ENCODE measurements around the gene SH3GLB1. TPM values are rescaled to one million over a fixed set of nuclear protein-coding genes. Genes with fewer than 3 reads are reported as not detected.
"Not testable (repeated sequence)": the region's sequence is repeated elsewhere in the genome, so short reads cannot be mapped to it uniquely, and the experiment has no call there.

The SH3GLB1 gene
- polyA plus RNA-seq (2013, experiment 1 of 2; ENCODE audit: insufficient read length) = 115 TPM
- 123 TPM for polyA plus RNA-seq (2013, experiment 2 of 2; ENCODE audit: insufficient read length)

DNA sequence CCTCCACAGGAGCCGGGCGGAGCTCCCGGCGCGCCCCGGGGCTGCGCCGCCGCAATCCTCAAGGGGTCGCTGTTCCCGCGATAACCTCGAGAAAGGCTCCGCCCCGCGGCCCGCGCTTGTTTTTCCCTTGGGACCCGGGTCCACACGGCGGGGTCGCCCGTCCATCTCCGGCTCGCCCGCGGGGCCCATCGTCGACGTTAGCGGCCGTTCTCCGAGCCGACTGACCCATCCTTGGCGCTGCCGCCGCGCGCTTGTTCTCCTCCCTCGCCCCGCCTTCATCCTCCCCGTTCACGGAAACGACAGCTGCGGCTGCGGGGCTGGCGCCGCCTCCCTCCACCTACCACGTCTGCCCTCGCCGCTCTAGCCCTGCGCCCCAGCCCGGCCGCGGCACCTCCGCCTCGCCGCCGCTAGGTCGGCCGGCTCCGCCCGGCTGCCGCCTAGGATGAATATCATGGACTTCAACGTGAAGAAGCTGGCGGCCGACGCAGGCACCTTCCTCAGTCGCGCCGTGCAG lies at the start of gene SH3GLB1:
Gene SH3GLB1 (plus strand): TSS at position 119 of the 514 bp plus-strand sequence. CDS start 324 bp downstream, at position 443.
- DNase-seq = peak; percentile 87

DNA sequence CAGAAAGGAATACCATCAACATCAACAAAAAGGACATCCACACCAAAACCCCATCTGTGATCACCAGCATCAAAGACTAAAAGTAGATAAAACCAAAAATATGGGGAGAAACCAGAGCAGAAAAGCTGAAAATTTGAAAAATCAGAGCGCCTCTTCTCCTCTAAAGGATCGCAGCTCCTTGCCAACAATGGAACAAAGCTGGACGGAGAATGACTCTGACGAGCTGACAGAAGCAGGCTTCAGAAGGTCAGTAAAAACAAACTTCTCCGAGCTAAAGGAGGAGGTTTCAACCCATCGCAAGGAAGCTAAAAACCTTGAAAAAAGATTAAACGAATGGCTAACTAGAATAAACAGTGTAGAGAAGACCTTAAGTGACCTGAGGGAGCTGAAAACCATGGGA lies 46.0 kb upstream of the SH3GLB1 start:
- DNase-seq = not testable (repeated sequence)

GRCh38 chr1:86666368-86666767 lies 38.0 kb upstream of the SH3GLB1 start:
- no peak for DNase-seq

GRCh38 chr1:86687595-86687994 lies 16.8 kb upstream of the SH3GLB1 start:
- DNase-seq = peak; percentile 16

GRCh38 chr1:86692641-86693040 lies 11.7 kb upstream of the SH3GLB1 start:
- no peak for DNase-seq

GRCh38 chr1:86695400-86695799 lies 9.0 kb upstream of the SH3GLB1 start:
- DNase-seq = no peak

DNA sequence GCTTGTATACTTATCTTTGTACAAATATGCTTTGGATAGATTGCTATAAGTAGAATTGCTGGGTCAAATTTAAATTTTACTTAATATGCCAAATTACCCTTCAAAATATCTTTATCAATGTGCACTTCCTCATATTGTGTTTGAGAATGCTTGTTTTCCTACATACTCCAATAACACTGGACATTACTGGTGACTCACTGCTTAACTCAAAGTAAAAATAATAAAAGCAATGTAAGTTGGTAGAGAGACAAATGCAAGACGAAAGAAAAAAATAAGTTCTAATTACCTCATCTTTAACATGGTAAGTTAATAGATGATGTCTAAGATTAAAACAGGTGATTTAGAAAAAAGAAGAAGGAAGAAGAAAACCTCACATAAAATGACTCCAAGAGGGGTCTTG lies 7.9 kb upstream of the SH3GLB1 start:
- DNase-seq = peak; percentile 7

GRCh38 chr1:86699186-86699585 lies 5.2 kb upstream of the SH3GLB1 start:
- DNase-seq = no peak

DNA sequence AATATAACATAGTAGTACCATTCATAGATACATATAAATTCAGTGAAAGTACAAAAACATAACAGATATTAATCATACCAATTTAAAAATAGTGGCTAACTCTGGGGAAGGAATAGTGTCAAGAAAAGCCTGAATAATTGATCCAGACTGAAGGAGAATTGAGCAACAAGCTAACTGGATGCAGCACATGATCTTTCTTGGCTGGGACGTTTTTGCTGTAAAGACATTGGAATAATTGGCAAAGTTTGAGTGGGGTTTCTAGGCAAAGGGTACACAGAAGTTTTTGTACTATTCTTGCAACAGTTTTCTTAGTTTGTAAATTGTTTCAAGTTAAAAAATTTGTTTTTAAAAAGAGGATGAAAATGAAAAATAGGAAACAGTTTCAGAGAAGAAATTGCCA lies 2.6 kb upstream of the SH3GLB1 start:
- no peak for DNase-seq

DNA sequence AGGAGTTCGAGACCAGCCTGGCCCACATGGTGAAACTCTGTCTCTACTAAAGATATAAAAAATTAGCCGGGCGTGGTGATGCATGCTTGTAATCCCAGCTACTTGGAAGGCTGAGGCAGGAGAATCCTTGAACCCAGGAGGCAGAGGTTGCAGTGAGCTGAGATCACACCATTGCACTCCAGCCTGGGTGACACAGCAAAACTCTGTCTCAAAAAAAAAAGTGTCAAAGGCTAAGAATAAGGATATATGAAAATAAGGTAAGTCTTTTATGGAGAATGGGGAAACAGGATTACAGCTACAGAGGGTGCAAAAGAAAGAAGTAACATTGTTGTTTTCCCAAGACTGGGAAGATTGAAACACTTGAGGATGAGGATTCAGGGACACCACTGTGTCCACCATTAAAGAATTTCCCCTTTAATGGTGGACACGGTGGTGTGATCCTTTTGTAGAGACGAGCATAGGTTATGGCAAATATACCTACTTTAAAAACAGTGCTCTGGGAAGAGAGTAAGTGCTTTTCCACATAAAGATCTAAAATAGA lies 1.4 kb upstream of the SH3GLB1 start:
- not testable (repeated sequence) for DNase-seq

DNA sequence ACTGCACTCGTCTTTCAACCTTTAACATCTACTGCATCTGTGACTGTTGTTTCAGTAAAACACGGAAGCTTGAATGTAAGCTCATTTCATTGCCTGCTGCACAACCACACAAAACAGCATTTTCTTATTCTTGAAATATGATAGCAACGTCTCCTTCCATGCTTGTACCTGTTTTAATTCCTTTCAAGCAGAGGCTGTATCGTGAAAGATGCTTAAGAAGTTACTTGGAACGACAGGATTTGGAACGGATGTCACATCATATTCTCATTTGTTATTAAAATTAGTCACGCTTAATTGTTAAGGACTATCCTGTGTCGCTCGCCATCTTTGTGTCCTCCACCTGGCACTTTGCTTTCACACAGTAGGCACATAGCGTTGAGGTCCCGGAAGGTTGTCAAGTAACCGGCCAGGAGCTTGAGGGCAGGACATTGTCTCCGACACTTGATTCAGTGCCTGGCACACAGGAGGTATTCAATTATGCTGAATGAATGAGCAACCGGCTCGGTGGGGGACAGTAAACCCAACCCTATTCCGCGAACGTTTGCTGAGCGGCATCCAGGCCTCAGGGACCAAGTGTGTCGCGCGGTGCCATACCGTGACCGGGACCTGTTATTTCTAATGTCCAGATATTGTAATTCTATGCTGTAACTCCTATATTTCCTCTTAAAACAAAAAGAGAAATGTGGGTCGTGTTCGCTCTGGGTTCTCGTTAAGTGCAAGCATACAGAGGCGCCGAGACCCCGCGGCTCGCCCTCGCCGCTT lies 499 bp upstream of the SH3GLB1 start:
- DNase-seq = no peak

GRCh38 chr1:86704972-86705664 lies 742 bp downstream of the SH3GLB1 start:
- peak; percentile 65 for DNase-seq

DNA sequence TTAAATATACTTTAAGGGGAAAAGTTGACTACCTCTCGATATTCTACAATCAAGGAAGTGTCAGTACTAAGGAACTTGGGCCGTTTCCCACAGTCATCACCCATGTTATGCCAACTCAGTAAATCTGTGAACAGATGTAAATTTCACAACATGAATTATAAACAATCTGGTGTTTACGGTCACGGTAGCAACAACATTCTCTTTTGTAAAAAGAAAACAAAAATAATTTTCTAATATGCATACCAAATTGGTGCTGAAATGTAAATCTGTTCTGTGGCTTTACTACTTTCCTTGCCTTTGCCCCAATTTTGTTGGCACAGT lies 1.2 kb downstream of the SH3GLB1 start:
- no peak for DNase-seq

DNA sequence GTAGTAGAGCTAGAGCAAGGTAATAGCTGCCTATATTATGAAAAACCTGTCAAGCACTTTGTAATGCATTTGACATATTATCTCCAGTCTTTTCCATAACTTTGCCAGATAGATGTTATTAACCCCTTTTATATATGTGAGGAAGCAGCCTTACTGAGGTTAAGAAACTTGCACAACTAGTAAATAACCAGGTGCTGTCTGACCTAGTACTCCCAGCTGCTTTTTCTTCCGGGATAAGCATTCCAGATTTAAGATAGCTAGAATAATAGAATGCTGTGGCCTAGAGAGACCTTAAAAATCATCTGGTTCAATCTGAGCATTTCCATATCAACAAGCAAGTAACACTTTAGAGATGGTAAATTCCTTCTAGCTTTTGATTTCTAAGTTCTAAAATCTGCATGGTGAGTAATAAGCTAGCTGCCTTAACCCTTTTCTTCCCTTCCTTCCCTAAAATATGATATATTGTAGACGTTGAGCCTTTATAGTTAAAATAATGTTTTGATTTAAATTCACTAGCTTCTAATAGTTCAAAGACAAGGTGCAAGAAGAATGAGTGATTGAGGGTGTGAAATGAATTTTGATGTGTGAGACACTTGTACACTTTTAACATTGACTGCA lies 1.8 kb downstream of the SH3GLB1 start:
- DNase-seq = no peak

- peak; percentile 11 for DNase-seq
Observed at GRCh38 chr1:86708920-86709319, 4.5 kb downstream of the SH3GLB1 start.

DNA sequence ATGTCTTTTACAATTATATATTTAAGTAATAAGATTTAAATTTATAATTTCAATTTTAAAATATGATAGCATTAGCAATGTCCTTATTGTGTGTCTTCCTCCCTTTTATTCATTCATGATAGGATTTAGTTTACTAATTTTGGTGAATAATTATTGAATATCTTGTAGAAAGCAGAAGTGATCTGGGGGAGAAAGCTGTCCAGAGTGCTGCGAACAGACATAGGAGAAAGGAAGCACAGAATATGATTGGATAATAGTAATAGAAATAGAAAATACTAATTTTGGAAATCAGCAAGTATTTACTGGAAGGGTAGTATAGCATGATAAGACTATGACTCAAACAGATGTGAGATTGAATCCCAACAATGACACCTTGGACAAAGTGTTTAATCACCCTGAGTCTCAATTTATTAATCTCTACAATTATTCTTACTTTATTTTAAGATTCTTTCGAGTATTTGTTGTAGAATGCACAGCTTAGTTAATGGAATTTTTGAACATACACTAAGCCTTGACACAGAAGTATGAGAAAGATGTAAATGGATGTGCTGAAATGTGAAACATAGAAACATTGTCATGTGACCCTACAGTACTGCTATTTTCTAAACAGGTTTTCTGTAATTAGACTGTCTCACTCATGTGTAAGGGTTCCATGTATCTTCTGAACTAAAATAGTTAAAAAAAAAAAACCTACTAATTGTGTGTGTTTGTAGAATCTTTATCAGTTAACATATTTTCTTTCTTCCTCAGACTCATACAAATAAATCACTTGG lies 7.9 kb downstream of the SH3GLB1 start:
- DNase-seq = no peak

DNA sequence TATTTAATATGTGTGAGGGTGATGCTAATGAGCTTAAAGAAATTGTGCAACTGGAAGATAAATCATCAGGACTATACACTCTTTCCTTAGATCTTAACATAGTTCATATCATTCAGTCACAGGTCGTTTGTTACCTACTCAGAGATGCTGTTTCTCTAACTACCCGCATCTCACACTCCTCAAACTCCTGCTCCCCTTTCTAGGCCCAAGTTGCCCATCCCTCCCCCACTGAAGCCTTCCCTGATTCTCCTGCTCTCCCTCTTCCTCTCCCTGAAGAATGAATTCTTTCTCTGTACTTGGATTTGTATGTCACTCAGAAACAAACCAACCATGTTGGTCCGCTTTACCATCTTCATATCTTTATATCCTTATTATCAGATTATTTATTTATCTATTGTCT lies 9.1 kb downstream of the SH3GLB1 start:
- DNase-seq = no peak

DNA sequence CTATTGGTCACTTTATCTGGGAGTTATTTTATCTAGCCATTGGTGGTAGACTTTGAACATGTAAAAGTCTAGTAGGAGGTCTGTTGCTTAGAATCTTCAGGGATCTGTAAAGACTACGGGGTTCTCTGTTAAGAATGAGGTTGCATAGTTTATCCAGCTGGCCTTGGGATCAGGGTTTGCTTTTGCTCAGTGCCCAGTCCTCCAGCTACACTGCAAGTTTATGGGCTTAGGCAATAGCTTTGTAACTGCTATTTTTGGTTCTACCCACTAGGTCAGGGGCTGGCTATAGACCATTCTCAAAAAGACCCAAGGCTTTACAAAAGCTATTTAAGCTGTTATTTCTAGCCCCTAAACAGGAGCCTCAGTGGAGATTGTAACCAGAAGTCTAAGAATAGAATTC lies 9.8 kb downstream of the SH3GLB1 start:
- peak; percentile 2 for DNase-seq

DNA sequence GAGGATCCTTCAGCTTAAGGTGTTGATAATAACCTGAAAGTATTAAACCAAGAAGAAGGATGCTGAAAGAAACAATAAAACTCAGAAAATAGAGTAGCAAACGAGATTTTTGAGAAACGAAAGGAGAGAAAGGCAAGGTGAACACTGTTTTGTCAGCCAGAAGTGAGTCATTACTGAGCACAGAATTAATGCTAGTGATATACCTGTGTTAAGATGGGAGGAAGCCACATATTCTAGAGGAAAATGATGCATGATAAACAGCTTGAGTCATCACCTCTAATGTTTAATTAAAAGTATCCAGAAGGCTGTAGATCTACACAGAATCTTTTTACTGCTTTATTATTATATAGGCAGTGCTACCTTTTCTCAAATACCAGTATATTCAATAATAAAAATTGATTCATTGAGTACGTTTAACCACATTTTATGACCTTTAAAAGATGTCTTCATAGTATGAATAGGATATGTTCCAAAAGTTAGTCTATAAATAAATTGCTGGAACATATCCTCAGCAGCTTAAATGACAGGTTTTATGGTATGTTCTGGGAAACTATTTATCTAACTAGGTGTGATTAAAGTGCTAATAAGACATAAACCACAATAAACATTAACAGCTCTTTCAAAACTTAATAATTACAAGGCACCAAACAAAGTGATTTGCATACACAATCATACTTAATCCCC lies 10.3 kb downstream of the SH3GLB1 start:
- DNase-seq = no peak

DNA sequence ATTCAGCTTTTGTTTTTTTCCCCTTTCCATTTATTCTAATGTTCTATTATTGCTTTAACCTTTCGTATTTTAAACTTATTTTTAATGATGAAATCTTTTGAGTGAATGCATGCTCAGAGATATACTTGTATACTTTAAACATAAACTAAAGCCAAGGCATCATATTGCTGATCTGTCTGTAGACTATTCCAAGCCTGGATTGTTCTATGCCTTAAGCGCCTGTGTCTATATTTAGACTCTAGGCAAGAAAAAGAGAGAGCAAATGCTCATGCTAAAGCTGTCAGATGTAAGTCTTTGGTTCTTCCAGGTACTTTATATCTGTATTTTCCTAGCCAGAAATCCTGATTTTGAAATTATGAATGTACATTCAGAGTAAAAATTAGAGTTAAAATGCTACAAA lies 14.4 kb downstream of the SH3GLB1 start:
- DNase-seq = no peak

DNA sequence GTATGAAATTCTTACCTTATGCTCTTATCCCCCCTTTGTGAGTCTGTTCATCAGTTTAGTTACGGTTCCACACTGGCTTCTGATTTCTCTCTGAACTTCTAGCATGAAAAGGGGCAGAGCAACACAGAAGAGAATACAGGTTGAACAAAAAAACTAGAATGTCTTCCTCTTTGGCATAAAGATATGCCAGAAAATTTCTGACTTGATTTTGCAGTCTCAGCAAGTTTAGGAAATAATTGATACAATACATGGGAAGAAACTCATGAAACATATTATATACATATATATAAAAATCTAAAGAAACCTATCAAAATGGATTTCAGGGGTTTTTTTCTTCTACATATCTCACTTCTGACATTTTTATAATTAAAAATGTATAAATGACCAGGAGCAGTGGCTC lies 27.0 kb downstream of the SH3GLB1 start:
- DNase-seq = no peak

DNA sequence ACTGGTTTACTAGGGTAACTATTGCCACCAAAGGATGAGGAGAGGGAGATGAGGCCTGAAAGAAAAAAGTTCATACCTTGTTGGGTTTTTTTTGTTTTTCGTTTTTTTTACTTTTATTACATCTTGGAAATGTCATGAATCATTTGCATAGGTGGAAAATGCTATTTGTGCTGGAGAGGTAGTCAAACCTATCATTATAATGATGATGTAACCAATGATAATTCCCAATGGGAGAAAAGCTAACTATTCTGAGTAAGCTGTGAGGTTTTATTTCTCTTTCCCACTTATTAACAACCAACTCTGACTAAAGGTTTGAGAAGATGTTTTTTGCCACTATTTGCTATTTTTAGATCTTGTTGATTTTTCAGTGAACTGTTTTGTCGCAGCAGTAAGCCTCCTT lies 29.0 kb downstream of the SH3GLB1 start:
- no peak for DNase-seq

Measured in fibroblast of skin of scalp (primary cell).